ENCODE data around the gene TJP1.
"Not testable (repeated sequence)": the region's sequence is repeated elsewhere in the genome, so short reads cannot be mapped to it uniquely, and the experiment has no call there.

The TJP1 gene

GRCh38 chr15:29681166-29681845 lies 141.0 kb downstream of the TJP1 start:
- no peak for DNase-seq (ENCODE audit: low read depth)

DNA sequence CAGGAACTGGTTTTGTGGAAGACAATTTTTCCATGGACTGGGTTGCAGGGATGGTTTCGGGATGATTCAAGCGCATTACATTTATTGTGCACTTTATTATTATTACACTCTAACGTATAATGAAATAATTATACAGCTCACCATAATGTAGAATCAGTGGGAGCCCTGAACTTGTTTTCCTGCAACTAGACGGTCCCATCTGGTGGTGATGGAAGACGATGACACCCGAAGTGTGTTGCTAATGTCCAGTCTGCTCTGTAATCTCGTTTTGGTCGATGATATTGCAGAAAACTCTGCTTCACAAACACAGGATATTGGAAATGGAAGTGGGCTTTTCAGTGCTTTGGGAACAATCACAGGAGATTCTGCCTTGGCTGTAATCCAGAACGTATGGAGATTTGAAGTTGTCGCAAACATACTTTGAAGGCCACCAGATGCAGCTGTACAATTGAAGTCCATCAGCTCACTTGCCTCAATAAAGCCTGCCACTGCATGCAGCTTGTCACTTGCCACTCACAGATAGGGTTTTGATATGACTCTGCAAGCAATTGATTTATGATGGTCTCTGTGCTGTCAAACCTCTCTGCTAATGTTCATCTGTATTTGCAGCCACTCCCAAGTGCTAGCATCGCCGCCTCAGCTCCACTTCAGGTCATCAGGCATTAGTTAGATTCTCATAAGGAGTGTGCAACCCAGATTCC lies 141.7 kb downstream of the TJP1 start:
- no peak for DNase-seq (ENCODE audit: low read depth)

DNA sequence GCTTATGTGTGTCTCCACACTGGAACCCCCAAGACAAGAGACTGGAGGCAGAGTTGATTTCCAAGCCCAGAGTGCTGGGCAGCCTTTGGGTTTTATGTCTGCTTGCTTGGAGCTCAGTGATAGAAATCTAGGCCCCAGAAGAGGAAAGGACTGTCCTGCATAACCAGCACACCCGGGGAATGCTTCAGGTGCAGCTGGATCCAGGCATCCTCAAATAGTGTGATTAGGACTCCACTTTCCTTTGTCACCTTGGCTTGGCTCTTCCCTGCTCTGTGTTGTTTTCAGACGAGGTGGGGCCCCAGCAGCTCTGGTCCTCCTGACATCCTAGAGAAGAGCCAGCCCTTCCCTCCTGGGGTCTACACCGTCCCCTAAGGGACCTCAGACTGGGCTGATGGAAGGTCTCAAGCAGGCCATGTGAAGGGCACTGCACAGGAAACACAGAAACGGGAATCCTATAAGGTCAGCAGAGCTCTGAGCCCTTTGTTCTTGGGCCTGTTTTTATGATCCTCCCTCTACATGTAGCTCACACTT lies 143.7 kb downstream of the TJP1 start:
- no peak for DNase-seq (ENCODE audit: low read depth)

- no peak for DNase-seq (ENCODE audit: low read depth)
Observed at GRCh38 chr15:29677871-29678461, 144.3 kb downstream of the TJP1 start.

DNA sequence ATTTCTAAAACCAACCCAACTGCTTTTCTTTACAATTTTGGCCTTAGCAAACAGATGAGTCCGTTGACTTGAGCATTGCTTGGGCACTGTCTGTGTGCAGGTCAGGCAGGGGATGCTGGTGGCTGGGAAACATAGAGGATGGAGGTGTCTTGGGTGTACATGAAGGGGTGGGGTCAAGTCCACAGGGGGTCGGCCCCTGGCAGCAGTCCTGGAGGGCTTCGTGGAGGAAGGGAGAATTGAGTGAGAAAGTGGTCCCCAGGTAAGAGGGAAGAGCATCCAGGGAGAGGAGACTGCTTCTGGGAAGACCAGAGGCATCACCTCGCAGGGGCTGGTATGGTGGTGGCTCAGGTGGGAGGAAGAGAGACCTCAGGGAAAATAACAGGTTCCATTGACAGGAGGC lies 144.8 kb downstream of the TJP1 start:
- no peak for DNase-seq (ENCODE audit: low read depth)

DNA sequence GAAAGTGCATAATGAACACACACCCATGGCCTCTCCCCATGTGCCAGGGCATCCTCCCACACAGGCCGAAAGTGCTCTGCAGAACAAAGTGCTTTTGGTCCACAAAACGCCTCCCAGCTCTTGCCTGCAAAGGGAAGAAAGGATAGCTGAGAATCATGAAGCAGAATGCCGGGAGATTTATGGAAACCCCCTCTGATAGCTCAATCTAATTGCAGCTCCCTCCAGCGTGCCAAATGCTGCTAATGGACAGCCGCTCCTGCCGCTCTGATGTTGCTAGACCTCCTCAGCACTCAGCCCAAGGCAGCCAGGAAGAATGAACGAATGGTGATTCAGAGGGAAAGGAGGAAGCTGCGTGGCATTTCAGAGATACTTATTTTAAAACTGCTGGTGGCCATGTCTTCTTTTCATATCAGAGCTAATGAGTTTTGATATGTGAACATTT lies 145.3 kb downstream of the TJP1 start:
- no peak for DNase-seq (ENCODE audit: low read depth)

DNA sequence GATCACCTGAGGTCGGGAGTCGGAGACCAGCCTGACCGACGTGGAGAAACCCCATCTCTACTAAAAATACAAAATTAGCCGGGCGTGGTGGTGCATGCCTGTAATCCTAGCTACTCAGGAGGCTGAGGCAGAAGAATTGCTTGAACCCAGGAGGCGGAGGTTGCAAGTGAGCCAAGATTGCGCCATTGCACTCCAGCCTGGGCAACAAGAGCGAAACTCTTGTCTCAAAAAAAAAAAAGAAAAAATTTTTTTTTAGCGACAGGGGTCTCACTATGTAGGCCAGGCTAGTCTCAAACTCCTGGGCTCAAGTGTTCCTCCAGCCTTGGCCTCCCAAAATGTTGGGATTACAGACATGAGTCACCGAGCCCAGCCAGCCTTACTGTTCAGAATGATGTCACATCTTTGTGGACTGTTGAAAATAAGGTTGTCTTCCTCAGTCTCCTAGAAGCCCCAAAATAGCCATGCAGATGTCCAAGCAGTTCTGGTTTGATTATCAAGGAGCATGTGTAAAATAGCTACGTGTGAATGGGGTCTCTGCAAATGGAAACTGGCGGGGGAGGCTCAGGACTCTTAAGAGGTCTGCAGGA lies 145.8 kb downstream of the TJP1 start:
- not testable (repeated sequence) for DNase-seq (ENCODE audit: low read depth)

GRCh38 chr15:29675791-29676301 lies 146.4 kb downstream of the TJP1 start:
- no peak for DNase-seq (ENCODE audit: low read depth)

- DNase-seq (ENCODE audit: low read depth) = no peak
Observed at GRCh38 chr15:29674661-29675533, 147.4 kb downstream of the TJP1 start.

- DNase-seq (ENCODE audit: low read depth) = no peak
Observed at GRCh38 chr15:29672923-29673809, 149.1 kb downstream of the TJP1 start.

- DNase-seq (ENCODE audit: low read depth) = no peak
Observed at GRCh38 chr15:29672446-29672845, 149.8 kb downstream of the TJP1 start.

DNA sequence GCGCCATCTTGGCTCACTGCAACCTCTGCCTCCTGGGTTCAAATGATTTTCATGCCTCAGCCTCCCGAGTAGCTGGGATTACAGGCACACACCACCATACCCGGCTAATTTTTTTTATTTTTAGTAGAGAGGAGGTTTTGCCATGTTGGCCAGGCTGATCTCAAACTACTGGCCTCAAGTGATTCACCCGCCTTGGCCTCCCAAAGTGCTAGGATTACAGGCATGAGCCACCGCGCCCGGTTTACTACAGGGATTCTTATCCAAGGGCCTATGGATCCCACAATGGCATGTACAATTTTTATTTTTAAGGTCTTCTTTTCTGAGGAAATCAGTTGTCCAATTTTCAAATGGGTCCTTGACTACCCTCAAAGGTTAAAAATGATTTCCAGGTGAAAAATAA lies 150.2 kb downstream of the TJP1 start:
- DNase-seq (ENCODE audit: low read depth) = not testable (repeated sequence)

- no peak for DNase-seq (ENCODE audit: low read depth)
Observed at GRCh38 chr15:29670998-29671981, 151.0 kb downstream of the TJP1 start.

DNA sequence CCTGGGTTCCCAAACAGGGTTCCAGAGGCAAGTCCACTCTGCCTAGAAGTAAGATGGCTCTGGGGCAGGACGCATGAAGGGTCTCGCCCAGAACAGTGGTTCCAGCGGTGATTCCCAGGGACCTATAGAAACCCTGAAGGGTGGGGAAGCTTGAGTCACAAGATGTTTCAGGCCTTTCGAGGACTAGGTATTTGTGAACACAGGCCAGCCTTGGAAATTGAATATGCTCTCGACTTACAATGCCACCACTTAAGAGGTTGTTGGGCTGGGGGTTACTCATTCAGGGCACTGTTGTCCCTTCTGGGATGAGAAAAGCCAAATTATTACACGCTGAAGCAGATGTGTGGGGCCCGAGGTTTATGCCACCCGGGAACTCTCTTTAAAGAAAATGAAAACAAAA lies 152.0 kb downstream of the TJP1 start:
- DNase-seq (ENCODE audit: low read depth) = no peak

DNA sequence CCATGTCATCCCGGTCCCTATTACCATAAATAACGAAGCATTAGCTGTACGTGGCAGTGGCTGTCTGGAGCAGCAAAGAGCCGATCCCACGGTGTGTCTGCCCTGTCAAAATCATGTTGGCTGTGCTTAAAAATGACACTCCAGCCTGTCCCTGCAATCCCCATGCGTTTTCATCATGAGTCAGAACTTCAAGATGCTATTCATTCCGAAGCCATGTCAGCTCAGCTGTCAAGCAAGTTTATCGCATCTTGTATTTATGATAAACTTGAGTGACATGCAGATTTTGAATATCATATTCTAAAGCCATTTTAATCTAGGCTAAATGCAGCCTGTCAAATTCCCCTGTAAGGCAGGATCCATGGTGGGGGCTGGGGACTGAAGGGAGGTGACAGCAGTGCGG lies 152.4 kb downstream of the TJP1 start:
- DNase-seq (ENCODE audit: low read depth) = no peak

GRCh38 chr15:29668120-29668602 lies 154.1 kb downstream of the TJP1 start:
- DNase-seq (ENCODE audit: low read depth) = peak; percentile 25

DNA sequence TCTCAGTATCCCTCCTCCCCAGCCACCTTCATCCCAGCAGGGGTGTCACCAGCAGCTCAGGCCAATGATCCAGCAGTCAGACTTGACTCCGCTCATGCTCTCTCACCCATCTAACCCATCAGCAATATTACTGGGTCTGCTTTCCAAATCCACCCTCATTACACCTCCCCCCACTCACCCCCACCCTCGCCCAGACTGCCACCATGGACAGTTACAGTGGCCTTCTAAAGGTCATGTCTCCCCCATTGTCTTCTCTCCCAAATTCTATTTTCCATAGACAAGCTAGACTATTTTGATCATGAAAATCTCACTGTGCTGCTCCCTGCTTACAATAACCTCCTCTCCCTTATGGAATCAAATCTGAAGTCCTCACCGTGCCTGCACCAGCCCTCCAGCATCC lies 156.0 kb downstream of the TJP1 start:
- DNase-seq (ENCODE audit: low read depth) = no peak

GRCh38 chr15:29665444-29666003 lies 156.7 kb downstream of the TJP1 start:
- DNase-seq (ENCODE audit: low read depth) = no peak

DNA sequence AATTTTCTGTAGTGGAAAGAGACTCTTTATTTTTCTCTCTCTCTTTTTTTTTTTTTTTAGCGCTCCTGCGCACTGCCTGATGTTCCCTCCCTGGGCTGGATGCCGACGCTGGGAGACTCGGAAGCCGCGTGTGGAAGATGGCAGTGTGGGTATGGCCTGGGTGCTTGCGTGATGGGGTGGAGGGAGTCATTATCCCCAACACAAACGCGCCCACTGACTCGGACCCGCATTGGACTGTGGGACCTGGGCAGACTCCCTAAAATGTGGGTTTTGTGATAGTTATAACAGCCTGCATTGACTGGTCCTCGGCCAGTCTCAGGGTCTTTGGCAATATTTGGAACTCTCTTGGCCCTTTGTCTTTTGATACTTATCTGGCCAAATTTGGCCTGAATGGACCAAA lies 157.9 kb downstream of the TJP1 start:
- DNase-seq (ENCODE audit: low read depth) = no peak

All from activated T-cell treated with anti-CD3 and anti-CD28 coated beads for 48 hours (primary cell).